Liver (tissue), 1 donor: Measurements from ENCODE around the gene GAN.

ENCODE experiments used
- HNF4G ChIP-seq: IDR thresholded peaks from 2 replicates; pipeline ENCODE4 v1.6.1; 2016; ENCODE audit warnings: antibody characterized with exemption
- NR2F2 ChIP-seq: IDR thresholded peaks from 2 replicates; pipeline ENCODE4 v1.6.1; 2016; ENCODE audit warnings: antibody characterized with exemption
- donor health status: healthy.

GRCh38 chr16:81371106-81371505, 56.3 kb downstream of the GAN start:
- TF ChIP-seq HNF4G (no peak), NR2F2 (no peak)
